ENCODE results near the gene IVL.

Gene IVL

DNA sequence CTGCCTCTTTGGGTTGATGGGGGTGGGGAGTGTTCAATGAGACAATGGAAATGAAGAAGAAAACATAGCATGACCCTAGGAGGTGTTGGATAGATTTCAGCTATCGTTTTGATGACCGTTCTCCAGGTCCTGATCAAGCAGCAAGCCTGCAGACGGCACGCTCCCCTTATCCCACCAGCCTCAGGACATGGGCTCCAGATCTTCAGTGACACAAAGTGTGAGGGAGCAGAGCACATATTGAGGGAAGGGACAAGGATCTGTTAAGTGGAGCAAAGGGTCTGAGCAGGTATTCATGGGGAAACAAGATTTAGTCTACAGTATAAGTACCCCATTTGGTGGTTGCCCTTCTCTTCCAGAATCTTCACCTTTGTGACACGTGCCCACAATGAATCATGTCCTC is 43.4 kb downstream of the IVL start:
- ChIA-PET CTCF (no interaction called here), POLR2A (no interaction called here)
- TF ChIP-seq, protein P1, sequence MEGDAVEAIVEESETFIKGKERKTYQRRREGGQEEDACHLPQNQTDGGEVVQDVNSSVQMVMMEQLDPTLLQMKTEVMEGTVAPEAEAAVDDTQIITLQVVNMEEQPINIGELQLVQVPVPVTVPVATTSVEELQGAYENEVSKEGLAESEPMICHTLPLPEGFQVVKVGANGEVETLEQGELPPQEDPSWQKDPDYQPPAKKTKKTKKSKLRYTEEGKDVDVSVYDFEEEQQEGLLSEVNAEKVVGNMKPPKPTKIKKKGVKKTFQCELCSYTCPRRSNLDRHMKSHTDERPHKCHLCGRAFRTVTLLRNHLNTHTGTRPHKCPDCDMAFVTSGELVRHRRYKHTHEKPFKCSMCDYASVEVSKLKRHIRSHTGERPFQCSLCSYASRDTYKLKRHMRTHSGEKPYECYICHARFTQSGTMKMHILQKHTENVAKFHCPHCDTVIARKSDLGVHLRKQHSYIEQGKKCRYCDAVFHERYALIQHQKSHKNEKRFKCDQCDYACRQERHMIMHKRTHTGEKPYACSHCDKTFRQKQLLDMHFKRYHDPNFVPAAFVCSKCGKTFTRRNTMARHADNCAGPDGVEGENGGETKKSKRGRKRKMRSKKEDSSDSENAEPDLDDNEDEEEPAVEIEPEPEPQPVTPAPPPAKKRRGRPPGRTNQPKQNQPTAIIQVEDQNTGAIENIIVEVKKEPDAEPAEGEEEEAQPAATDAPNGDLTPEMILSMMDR (IDR thresholded peaks at IDR 0.05; ENCODE audit: control extremely low read depth, extremely low read depth, low read depth, missing control alignments): no peak
- DNase-seq (ENCODE audit: extremely low spot score): no peak

DNA sequence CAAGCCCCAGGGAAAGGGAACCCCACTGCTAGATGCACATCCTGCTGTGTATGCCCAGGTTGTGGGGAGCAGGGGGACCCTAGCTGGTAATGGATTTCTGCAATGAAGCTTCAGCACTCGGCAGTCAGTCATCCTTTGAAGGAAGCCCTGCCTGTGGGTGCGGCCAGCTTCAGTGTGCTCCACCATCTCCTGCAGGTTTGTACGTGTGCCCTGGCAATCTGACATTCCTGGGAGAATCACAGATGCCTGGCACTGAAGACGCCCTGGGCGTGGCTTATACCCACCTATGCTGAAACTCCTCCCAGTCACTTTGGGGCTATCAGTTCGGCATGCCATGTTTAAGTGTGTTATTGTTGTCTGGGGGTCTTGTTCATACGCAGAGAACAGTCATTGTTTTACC is 45.4 kb downstream of the IVL start:
- no peak for DNase-seq (ENCODE audit: extremely low spot score)
- CTCF ChIA-PET: no interaction called here
- TF ChIP-seq, protein P1 (IDR thresholded peaks at IDR 0.05; ENCODE audit: control extremely low read depth, extremely low read depth, low read depth, missing control alignments): no peak
- POLR2A ChIA-PET: no interaction called here

DNA sequence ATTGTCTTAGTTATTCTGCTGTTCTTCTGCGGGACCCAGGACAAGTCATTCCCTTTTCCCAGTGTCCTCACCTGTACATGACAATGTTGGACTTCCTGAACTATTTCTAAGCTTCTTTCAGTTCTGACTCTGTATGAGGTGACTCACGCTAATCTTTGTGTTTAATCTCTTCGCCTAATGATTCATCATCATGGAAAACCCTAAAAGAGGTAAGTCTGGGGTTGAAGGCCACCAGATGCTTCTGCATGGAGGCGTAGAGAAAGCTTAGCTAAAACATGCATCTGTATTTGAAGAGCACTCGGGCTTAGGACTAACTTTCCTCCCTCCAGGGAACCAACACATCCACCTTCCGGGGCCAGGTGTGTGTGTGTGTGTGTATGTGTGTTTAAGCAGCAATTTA is 46.1 kb downstream of the IVL start:
- no peak for DNase-seq (ENCODE audit: extremely low spot score)
- POLR2A ChIA-PET: no interaction called here
- CTCF ChIA-PET: interaction anchor here (1.3 kb wide), 1 partner anchor 28 kb away, joined by 4 read pairs; no protein-coding TSS in a partner anchor
- TF ChIP-seq, protein P1 (IDR thresholded peaks at IDR 0.05; ENCODE audit: control extremely low read depth, extremely low read depth, low read depth, missing control alignments): no peak

DNA sequence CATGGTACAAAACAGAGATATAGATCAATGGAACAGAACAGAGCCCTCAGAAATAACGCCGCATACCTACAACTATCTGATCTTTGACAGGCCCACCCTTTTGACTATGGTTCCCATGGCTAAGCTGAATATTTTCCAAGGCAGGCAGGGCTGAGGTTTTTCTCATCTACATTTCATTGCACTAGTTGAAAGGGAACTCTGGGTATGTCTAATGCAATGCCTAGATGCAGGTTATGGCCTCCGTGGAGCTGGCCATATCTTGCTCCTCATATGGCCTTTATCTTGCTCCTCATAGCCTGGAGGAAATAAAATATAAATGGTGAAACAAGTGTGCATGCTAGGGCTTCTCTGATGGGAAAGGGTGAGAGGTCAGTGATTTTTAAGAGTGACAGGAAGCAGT is 49.2 kb downstream of the IVL start:
- POLR2A ChIA-PET: no interaction called here
- TF ChIP-seq, protein P1 (IDR thresholded peaks at IDR 0.05; ENCODE audit: control extremely low read depth, extremely low read depth, low read depth, missing control alignments): no peak
- DNase-seq (ENCODE audit: extremely low spot score): no peak
- CTCF ChIA-PET: no interaction called here

DNA sequence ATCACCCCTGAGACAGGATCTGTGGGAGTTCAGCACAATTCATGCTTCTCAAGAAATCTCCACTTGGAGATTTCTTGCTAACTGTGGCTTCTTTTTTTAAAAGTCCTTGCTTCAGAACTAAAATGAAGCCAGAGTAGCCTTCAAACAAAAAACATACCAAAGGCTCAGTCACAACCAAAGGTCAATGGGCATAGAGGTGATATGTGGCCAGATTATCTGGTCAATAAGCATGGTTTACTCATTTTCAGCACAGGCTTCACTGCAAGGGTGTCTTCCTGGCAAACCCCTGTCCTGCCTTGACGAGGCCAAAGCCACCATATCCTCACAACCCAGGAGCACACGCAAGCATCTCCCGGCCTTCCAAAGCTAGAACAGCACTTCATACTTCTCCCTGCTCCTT is 50.9 kb downstream of the IVL start:
- no peak for DNase-seq (ENCODE audit: extremely low spot score)
- ChIA-PET POLR2A (no interaction called here), CTCF (interaction anchor here (1.4 kb wide), 1 partner anchor 34 kb away, joined by 4 read pairs; no protein-coding TSS in a partner anchor)
- TF ChIP-seq, protein P1 (IDR thresholded peaks at IDR 0.05; ENCODE audit: control extremely low read depth, extremely low read depth, low read depth, missing control alignments): no peak

DNA sequence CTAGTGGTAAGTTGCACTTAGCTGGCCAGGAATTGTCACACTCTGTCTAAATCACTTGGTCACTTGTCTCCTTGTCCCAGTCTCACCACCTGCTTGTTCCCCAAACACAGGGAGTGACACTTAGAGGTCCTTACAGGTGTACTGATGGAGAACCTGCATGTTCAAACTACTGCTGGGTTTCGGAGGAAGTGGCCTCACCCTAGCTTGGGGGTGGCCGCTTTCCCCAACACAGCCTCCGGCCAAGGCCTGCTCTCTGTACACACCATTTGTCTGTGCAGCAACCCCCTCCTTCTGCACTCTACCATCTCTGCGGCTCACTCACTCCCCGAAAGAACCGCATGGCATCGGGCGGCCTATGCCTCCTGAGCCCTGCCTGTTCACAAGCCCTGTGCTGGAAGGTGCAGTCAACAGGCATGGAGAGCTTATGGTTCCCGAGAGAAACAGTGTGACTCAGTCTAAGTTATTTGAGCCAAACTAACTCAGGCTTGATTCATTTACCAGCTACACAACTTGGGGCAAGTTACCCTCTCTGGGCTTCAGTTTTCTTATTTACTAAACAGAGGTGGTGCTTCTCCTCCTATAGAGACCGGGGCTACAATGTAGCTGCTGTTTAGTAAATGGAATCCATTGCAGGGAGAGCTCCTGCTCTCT is 51.6 kb downstream of the IVL start:
- CTCF ChIA-PET: interaction anchor here (0.6 to 1.4 kb wide), 3 partner anchors 15 to 270 kb away, joined by 3 to 5 read pairs (median 3); no protein-coding TSS in a partner anchor
- TF ChIP-seq, protein P1 (IDR thresholded peaks at IDR 0.05; ENCODE audit: control extremely low read depth, extremely low read depth, low read depth, missing control alignments): no peak
- POLR2A ChIA-PET: no interaction called here
- no peak for DNase-seq (ENCODE audit: extremely low spot score)

All from GM10248 (cell line).